ENCODE data around the gene INAFM2. TPM values are rescaled to one million over a fixed set of nuclear protein-coding genes. Genes with fewer than 3 reads are reported as not detected.
A peak's percentile ranks its signal among the peaks of the same experiment; 100 is the strongest.

INAFM2 gene
- total and polyA plus RNA-seq, 9 of the 15 experiments (the other 6 are each of a cell fraction or from before 2014, with no cell fraction given) = 11.8 to 43.1 (median 27.2) TPM

DNA sequence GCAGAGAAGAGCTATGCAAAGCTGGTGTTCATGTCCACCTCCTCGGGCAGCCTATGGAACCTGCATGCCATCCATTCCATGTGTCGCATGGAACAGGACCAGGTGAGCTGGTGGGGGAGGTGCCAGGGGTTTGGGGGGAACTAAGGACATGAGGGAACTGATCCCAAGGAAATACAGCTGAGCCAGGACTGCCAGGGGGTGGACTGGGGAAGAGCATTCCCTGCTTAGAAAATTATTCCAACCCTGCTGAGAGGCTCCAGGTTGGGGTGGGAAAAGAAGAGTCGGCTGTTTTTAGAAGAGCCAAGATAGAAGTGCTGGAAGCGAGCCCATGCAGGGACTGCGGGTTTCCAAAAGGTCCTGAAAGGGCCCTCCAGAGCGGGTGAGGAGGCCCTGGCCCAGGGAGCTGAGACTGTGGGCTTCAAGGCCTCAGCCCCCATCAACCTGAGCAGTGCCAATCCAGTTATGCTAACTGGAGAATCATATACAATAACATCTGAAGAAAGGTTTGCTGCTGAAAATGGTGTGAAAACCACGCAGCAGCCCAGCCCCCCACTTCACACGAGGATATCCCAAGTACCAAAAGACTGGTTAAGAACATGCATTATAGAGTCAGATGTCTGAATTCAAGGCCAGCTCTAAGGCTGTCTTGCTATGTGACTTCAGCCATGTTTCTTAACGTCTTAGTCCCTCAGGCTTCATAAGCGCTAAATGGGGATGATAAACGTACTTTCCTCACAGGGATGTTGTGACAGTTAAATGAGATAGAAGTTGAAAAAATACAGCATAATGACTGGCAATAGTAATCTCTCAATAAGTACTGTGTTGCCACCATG, 42.3 kb downstream of the INAFM2 start:
- Histone ChIP-seq H4K20me1 (replicated peaks; ENCODE audit: control insufficient read depth, insufficient read depth, low read length) (no peaks in the 10 kb centered on the region), H3K79me2 (ENCODE audit: control insufficient read depth, insufficient read depth, low read length) (no peaks in the 10 kb centered on the region), H3K4me3 (no peak overlapping the region), H3K36me3 (ENCODE audit: control insufficient read depth, insufficient read depth, low read length) (no peaks in the 10 kb centered on the region), H2AFZ (ENCODE audit: low read depth, low read length) (no peak overlapping the region), H3K27me3 (ENCODE audit: control insufficient read depth in 2 of 2, insufficient read depth in 2 of 2, low read length in 2 of 2) (peaks cover 0 to 16% of the 10 kb centered on the region in 2 experiments; a peak in 3 of 5 replicates), H3K4me2 (ENCODE audit: insufficient read depth, low read length) (no peak overlapping the region), H3K9me3 (replicated peaks; ENCODE audit: control insufficient read depth, insufficient read depth, low read depth, low read length) (no peaks in the 10 kb centered on the region), H3K9ac (ENCODE audit: insufficient read depth in 1 of 2, low read depth in 2 of 2, low read length in 2 of 2) (0 out of 4 replicates have a peak overlapping the region, but pooled peaks of 1 of the 2 experiments have one; percentile 40), H3K27ac (ENCODE audit: extremely low read depth, low read depth, low read length) (no peak overlapping the region), H3K4me1 (replicated peaks in 1 of 2; ENCODE audit: control insufficient read depth in 2 of 2, insufficient read depth in 2 of 2, low read length in 2 of 2) (peaks cover 9 to 47% of the 10 kb centered on the region in 2 experiments), H3K9me1 (ENCODE audit: control insufficient read depth, insufficient read depth, low read length) (no peaks in the 10 kb centered on the region)
- ChIA-PET CTCF (ENCODE audit: low intra/inter-chr PET ratio) (no interaction called here), POLR2A (interaction anchor here (0.6 to 0.7 kb wide), 4 partner anchors 14 to 51 kb away, joined by 3 to 4 read pairs (median 4); partner anchors contain the start of gene PHGR1)
- 32% methylated on average over 11 of the region's 11 CpGs for WGBS (ENCODE audit: insufficient coverage, low coverage, missing lambda C conversion rate)
- TF ChIP-seq ETS2 (tag; IDR thresholded peaks at IDR 0.05; ENCODE audit: borderline replicate concordance, poor library complexity, severe bottlenecking) = no peak
- TF ChIP-seq FOXJ3 (CRISPR knock-in tag; IDR thresholded peaks at IDR 0.05) = no peak
- no peak for TF ChIP-seq ZC3H8 (IDR thresholded peaks at IDR 0.05)
- TF ChIP-seq SETDB1 (IDR thresholded peaks at IDR 0.05; ENCODE audit: low read length) = no peak
- TF ChIP-seq ZNF124 (CRISPR knock-in tag; IDR thresholded peaks at IDR 0.05) = no peak
- no peak for TF ChIP-seq NCOA1 (IDR thresholded peaks at IDR 0.05; ENCODE audit: low read depth)
- no peak for TF ChIP-seq POLR3A (IDR thresholded peaks at IDR 0.05; ENCODE audit: borderline replicate concordance, extremely low read depth, insufficient read depth, insufficient read length)
- TF ChIP-seq SMAD2 (IDR thresholded peaks at IDR 0.05; ENCODE audit: low read depth, low read length) = no peak
- no peak for TF ChIP-seq MED1 (CRISPR knock-in tag; IDR thresholded peaks at IDR 0.05; ENCODE audit: borderline replicate concordance)
- no peak for TF ChIP-seq ZNF696 (CRISPR knock-in tag; conservative IDR thresholded peaks at IDR 0.05)
- no peak for TF ChIP-seq RBM17 (IDR thresholded peaks at IDR 0.05; ENCODE audit: borderline replicate concordance, low read depth, low read length)
- no peak for TF ChIP-seq POLR2A (conservative IDR thresholded peaks at IDR 0.05)
- TF ChIP-seq, protein P1, sequence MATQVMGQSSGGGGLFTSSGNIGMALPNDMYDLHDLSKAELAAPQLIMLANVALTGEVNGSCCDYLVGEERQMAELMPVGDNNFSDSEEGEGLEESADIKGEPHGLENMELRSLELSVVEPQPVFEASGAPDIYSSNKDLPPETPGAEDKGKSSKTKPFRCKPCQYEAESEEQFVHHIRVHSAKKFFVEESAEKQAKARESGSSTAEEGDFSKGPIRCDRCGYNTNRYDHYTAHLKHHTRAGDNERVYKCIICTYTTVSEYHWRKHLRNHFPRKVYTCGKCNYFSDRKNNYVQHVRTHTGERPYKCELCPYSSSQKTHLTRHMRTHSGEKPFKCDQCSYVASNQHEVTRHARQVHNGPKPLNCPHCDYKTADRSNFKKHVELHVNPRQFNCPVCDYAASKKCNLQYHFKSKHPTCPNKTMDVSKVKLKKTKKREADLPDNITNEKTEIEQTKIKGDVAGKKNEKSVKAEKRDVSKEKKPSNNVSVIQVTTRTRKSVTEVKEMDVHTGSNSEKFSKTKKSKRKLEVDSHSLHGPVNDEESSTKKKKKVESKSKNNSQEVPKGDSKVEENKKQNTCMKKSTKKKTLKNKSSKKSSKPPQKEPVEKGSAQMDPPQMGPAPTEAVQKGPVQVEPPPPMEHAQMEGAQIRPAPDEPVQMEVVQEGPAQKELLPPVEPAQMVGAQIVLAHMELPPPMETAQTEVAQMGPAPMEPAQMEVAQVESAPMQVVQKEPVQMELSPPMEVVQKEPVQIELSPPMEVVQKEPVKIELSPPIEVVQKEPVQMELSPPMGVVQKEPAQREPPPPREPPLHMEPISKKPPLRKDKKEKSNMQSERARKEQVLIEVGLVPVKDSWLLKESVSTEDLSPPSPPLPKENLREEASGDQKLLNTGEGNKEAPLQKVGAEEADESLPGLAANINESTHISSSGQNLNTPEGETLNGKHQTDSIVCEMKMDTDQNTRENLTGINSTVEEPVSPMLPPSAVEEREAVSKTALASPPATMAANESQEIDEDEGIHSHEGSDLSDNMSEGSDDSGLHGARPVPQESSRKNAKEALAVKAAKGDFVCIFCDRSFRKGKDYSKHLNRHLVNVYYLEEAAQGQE (IDR thresholded peaks at IDR 0.05; ENCODE audit: borderline replicate concordance) = no peak
- TF ChIP-seq, protein P1 (CRISPR knock-in tag; IDR thresholded peaks at IDR 0.05; ENCODE audit: low read depth) = no peak
- no peak for TF ChIP-seq ZNF77 (CRISPR knock-in tag; IDR thresholded peaks at IDR 0.05)
- FAIRE-seq (peak; percentile 55), DNase-seq (ENCODE audit: extremely low read depth in 1 of 4, low spot score in 3 of 4) (no peak), ATAC-seq (no peak)
- intact Hi-C loops (cut with micrococcal nuclease) (no loop called here), in situ Hi-C loops (cut with MboI) (no loop called here)
- BruUV-seq (replicated peaks) = no TSS peak

Measured in K562 (cell line).